Right lung (tissue), 10 donors: ENCODE results near the gene INTS6L. TPM values are rescaled to one million over a fixed set of nuclear protein-coding genes. Genes with fewer than 3 reads are reported as not detected.
A peak's percentile ranks its signal among the peaks of the same experiment; 100 is the strongest.

Source experiments
- DNase-seq, 2 donors: peaks; one replicate each; pipeline ENCODE4 v3.0.0-alpha.2; 2013
- long read RNA-seq, 8 donors: transcript quantifications; one replicate each; lab custom pipeline, GENCODE V29; 2026
- polyA plus RNA-seq, 5 donors: library from polyadenylated mRNA; unstranded; fragments of 120-200 nt; gene quantifications; one replicate each; pipeline versions ENCODE4 v1.2.1 to v1.2.3, GENCODE V29; 2013; ENCODE audit warnings: inconsistent platforms in 1 of 5, low replicate concordance in 1 of 5; ENCODE audit not compliant: insufficient read length in 5 of 5, insufficient read depth in 1 of 5

Gene INTS6L
- 10 to 100 TPM; 28.3 to 43.4 (median 38.5) TPM for polyA plus RNA-seq
- long read RNA-seq, donor 1, partial matches to known transcripts, result 10 of 11 reads
- long read RNA-seq, donor 1, other reads (novel, unspliced or antisense), result 0 of 11 reads
- long read RNA-seq, donor 2, partial matches to known transcripts, result 7 of 7 reads
- long read RNA-seq, donor 2, other reads (novel, unspliced or antisense), result 0 of 7 reads
- long read RNA-seq, donor 3, result 0 reads
- long read RNA-seq, donor 4, partial matches to known transcripts, result 14 of 14 reads
- long read RNA-seq, donor 4, other reads (novel, unspliced or antisense), result 0 of 14 reads
- long read RNA-seq, donor 5, result 0 reads
- long read RNA-seq, donor 6, partial matches to known transcripts, result 16 of 17 reads
- long read RNA-seq, donor 6, other reads (novel, unspliced or antisense), result 0 of 17 reads
- long read RNA-seq, donor 7, partial matches to known transcripts, result 7 of 7 reads
- long read RNA-seq, donor 7, other reads (novel, unspliced or antisense), result 0 of 7 reads
- long read RNA-seq, donor 8, partial matches to known transcripts, result 0 of 1 reads
- long read RNA-seq, donor 8, other reads (novel, unspliced or antisense), result 0 of 1 reads

GRCh38 chrX:135520553-135521404 is at the start of gene INTS6L:
TSS of gene INTS6L (plus strand) at chrX:135520660. CDS start at chrX:135520993, 333 bp downstream.
- DNase-seq, result peak; percentile 82 to 88

GRCh38 chrX:135476378-135476777 is 44.1 kb upstream of the INTS6L start:
- no peak for DNase-seq

GRCh38 chrX:135477576-135477975 is 42.9 kb upstream of the INTS6L start:
- DNase-seq, result peak; percentile 52 to 59

- DNase-seq, result no peak
These were observed 40.4 kb upstream of the INTS6L start for GRCh38 chrX:135480076-135480475.

GRCh38 chrX:135481696-135482179 is 38.7 kb upstream of the INTS6L start:
- DNase-seq, result no peak

- DNase-seq, result peak; percentile 20 to 23
These were observed 35.7 kb upstream of the INTS6L start for GRCh38 chrX:135484641-135485289.

- no peak for DNase-seq
These were observed 30.9 kb upstream of the INTS6L start for GRCh38 chrX:135489542-135489941.

GRCh38 chrX:135490979-135491514 is 29.4 kb upstream of the INTS6L start:
- no peak for DNase-seq

- no peak for DNase-seq
These were observed 26.0 kb upstream of the INTS6L start for GRCh38 chrX:135494453-135494852.

- DNase-seq, result no peak
These were observed 22.7 kb upstream of the INTS6L start for GRCh38 chrX:135497736-135498135.

GRCh38 chrX:135498236-135498635 is 22.2 kb upstream of the INTS6L start:
- no peak for DNase-seq

- DNase-seq, result peak in 1 of 2 donors; percentile 12
These were observed 15.1 kb upstream of the INTS6L start for GRCh38 chrX:135505351-135505750.

GRCh38 chrX:135509885-135510284 is 10.6 kb upstream of the INTS6L start:
- DNase-seq, result no peak

GRCh38 chrX:135512508-135513129 is 7.8 kb upstream of the INTS6L start:
- no peak for DNase-seq

- no peak for DNase-seq
These were observed 7.3 kb upstream of the INTS6L start for GRCh38 chrX:135513130-135513515.

GRCh38 chrX:135516376-135516775 is 4.1 kb upstream of the INTS6L start:
- DNase-seq, result no peak

GRCh38 chrX:135518161-135518560 is 2.3 kb upstream of the INTS6L start:
- no peak for DNase-seq

- no peak for DNase-seq
These were observed 373 bp upstream of the INTS6L start for GRCh38 chrX:135520022-135520552.

GRCh38 chrX:135521405-135522131 is 1.1 kb downstream of the INTS6L start:
- peak; percentile 86 to 88 for DNase-seq

GRCh38 chrX:135522132-135522530 is 1.7 kb downstream of the INTS6L start:
- DNase-seq, result no peak
